Gastroesophageal sphincter (tissue), 4 donors: ENCODE measurements around the gene ADAMTS17. TPM values are rescaled to one million over a fixed set of nuclear protein-coding genes. Genes with fewer than 3 reads are reported as not detected.

Experiments
- ATAC-seq: fragments of 150-250 bp; one replicate; pipeline ENCODE4 v1.9.1; 2016; ENCODE audit warnings: mild to moderate bottlenecking, moderate library complexity
- H3K27ac ChIP-seq, 4 donors: fragments of 200-600 bp; sonication (generic) in 3 of 4; 1 replicate in 3 of 4; 2 replicates in 1 of 4; pipeline ENCODE4 v1.5.1; 2016 to 2019
- H3K27me3 ChIP-seq: fragments of 200-600 bp; sonication (generic); one replicate; pipeline ENCODE4 v1.5.1; 2019
- H3K36me3 ChIP-seq, 2 donors: fragments of 200-600 bp; sonication (generic); one replicate each; pipeline ENCODE4 v1.5.1; 2019; ENCODE audit warnings: control low read depth in 1 of 2
- H3K4me1 ChIP-seq, 3 donors: fragments of 200-600 bp; sonication (generic); 1 replicate in 2 of 3; 2 replicates in 1 of 3; pipeline ENCODE4 v1.5.1; 2016 to 2019; ENCODE audit warnings: control low read depth in 2 of 3
- H3K4me3 ChIP-seq, 2 donors: fragments of 200-600 bp; sonication (generic); one replicate each; pipeline ENCODE4 v1.5.1; 2019; ENCODE audit warnings: mild to moderate bottlenecking in 1 of 2, moderate library complexity in 1 of 2
- H3K9me3 ChIP-seq, 3 donors: fragments of 200-600 bp; sonication (generic); one replicate each; pipeline ENCODE4 v1.5.1; 2017 to 2019; ENCODE audit warnings: control low read depth in 2 of 3
- EP300 ChIP-seq: sonication (generic); formaldehyde crosslinking; IDR thresholded peaks from one replicate; pipeline ENCODE4 v1.6.1; 2017; ENCODE audit warnings: antibody characterized with exemption, mild to moderate bottlenecking
- POLR2A ChIP-seq, 2 donors: fragments of 450-650 bp; IDR thresholded peaks; one replicate each; pipeline ENCODE4 v1.6.1; 2017; ENCODE audit warnings: antibody characterized with exemption in 2 of 2, mild to moderate bottlenecking in 2 of 2, moderate library complexity in 1 of 2
- POLR2AphosphoS5 ChIP-seq: sonication (generic); formaldehyde crosslinking; IDR thresholded peaks from one replicate; pipeline ENCODE4 v1.6.1; 2017; ENCODE audit warnings: antibody characterized with exemption
- WGBS, 2 donors: methylation state at CpG; one replicate each; pipeline ENCODE4 v1.1.5; 2018; ENCODE audit warnings: low coverage in 1 of 2; 5-methylcytosine and 5-hydroxymethylcytosine counted together
- total RNA-seq, 4 donors: library from RNA; depleted of rRNA; stranded (reverse); fragments of >200 nt; gene quantifications; one replicate each; pipeline ENCODE4 v1.1.0, GENCODE V29; 2016
- TF ChIP-seq, protein P1 (sequence below), 4 experiments: fragments of 200-600 bp in 2 of 4; fragments of 450-650 bp in 2 of 4; sonication (generic) in 1 of 4; IDR thresholded peaks; one replicate each; pipeline ENCODE4 v1.5.1; 2017 to 2019; ENCODE audit warnings: antibody characterized with exemption in 4 of 4, mild to moderate bottlenecking in 2 of 4, moderate library complexity in 2 of 4

ADAMTS17 gene
- total RNA-seq, 4 donors from 2014 or later: 4.9 to 14.0 (median 11.3) TPM

GRCh38 chr15:100333236-100333635 lies 8.5 kb downstream of the ADAMTS17 start:
- ATAC-seq: no peak
- peaks cover 0 to 19% of the 10 kb centered on the region in 2 donors for H3K36me3 ChIP-seq
- H3K4me3 ChIP-seq: no peak overlapping the region
- no peaks in the 10 kb centered on the region for H3K27me3 ChIP-seq
- H3K4me1 ChIP-seq: peaks cover 0 to 18% (median 0%) of the 10 kb centered on the region in 3 donors
- TF ChIP-seq POLR2AphosphoS5 (no peak), POLR2A (IDR thresholded peaks at IDR 0.05) (no peak), EP300 (no peak)
- TF ChIP-seq, protein P1, sequence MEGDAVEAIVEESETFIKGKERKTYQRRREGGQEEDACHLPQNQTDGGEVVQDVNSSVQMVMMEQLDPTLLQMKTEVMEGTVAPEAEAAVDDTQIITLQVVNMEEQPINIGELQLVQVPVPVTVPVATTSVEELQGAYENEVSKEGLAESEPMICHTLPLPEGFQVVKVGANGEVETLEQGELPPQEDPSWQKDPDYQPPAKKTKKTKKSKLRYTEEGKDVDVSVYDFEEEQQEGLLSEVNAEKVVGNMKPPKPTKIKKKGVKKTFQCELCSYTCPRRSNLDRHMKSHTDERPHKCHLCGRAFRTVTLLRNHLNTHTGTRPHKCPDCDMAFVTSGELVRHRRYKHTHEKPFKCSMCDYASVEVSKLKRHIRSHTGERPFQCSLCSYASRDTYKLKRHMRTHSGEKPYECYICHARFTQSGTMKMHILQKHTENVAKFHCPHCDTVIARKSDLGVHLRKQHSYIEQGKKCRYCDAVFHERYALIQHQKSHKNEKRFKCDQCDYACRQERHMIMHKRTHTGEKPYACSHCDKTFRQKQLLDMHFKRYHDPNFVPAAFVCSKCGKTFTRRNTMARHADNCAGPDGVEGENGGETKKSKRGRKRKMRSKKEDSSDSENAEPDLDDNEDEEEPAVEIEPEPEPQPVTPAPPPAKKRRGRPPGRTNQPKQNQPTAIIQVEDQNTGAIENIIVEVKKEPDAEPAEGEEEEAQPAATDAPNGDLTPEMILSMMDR (IDR thresholded peaks at IDR 0.05): no peak
- WGBS, 2 donors: 91 to 100% methylated on average over 1 to 4 of the region's 7 CpGs
- no peak overlapping the region for H3K27ac ChIP-seq
- H3K9me3 ChIP-seq: no peaks in the 10 kb centered on the region

DNA sequence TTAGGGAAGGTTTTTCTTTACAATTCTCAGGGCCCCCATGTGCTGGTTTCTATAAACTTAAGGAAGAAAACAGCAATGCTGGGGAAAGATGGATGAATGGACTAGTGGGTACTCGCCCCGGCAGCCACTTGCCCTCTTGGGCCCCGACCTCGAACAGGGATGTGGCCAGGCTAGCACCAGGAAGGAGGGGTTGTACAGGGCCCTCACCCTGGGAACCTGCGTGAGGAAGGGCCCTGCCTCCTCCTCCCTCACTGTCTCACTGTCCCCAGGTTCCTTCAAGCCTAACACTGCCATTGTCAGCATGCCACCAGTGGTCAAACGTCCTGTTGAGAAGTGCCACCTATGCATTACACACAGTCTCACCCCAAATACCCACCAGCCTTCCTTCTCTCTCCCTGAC lies 9.1 kb downstream of the ADAMTS17 start:
- 73 to 88% methylated on average over 3 of the region's 6 CpGs for WGBS, 2 donors
- TF ChIP-seq POLR2AphosphoS5: no peak
- no peak for TF ChIP-seq EP300
- no peak for TF ChIP-seq POLR2A (IDR thresholded peaks at IDR 0.05)
- TF ChIP-seq, protein P1 (IDR thresholded peaks at IDR 0.05): no peak
- H3K27me3 ChIP-seq: no peaks in the 10 kb centered on the region
- ATAC-seq: no peak
- no peaks in the 10 kb centered on the region for H3K9me3 ChIP-seq
- H3K4me3 ChIP-seq: no peak overlapping the region
- peaks cover 0 to 19% of the 10 kb centered on the region in 2 donors for H3K36me3 ChIP-seq
- peaks cover 0 to 15% (median 0%) of the 10 kb centered on the region in 3 donors for H3K4me1 ChIP-seq
- H3K27ac ChIP-seq: no peak overlapping the region

DNA sequence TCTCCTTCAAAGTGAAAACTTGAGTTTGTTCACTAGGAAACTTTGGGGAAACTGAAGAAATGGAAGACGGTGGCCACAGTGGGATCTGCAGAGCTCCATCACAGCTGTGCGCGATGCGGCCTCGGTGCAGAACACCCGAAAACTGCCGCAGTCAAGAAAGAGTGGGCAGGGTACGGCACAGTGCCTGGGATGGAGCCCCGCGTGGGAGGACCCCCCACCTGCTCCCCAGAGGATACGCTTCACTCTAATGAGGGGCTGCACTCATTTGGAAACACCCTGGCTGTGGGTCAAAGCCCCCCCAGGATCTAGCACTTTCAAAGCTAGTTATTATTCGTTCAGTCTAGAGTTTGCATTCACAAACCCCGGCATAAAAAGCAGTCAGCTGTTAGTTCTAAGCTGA lies 9.5 kb downstream of the ADAMTS17 start:
- ATAC-seq: no peak
- TF ChIP-seq EP300: no peak
- TF ChIP-seq, protein P1 (IDR thresholded peaks at IDR 0.05): no peak
- no peak for TF ChIP-seq POLR2A (IDR thresholded peaks at IDR 0.05)
- TF ChIP-seq POLR2AphosphoS5: no peak
- no peaks in the 10 kb centered on the region for H3K9me3 ChIP-seq
- H3K4me3 ChIP-seq: no peak overlapping the region
- H3K36me3 ChIP-seq: peaks cover 0 to 19% of the 10 kb centered on the region in 2 donors
- H3K4me1 ChIP-seq: peaks cover 0 to 15% (median 0%) of the 10 kb centered on the region in 3 donors
- 85 to 87% methylated on average over 9 to 12 of the region's 13 CpGs for WGBS, 2 donors
- H3K27ac ChIP-seq: no peak overlapping the region
- no peaks in the 10 kb centered on the region for H3K27me3 ChIP-seq

DNA sequence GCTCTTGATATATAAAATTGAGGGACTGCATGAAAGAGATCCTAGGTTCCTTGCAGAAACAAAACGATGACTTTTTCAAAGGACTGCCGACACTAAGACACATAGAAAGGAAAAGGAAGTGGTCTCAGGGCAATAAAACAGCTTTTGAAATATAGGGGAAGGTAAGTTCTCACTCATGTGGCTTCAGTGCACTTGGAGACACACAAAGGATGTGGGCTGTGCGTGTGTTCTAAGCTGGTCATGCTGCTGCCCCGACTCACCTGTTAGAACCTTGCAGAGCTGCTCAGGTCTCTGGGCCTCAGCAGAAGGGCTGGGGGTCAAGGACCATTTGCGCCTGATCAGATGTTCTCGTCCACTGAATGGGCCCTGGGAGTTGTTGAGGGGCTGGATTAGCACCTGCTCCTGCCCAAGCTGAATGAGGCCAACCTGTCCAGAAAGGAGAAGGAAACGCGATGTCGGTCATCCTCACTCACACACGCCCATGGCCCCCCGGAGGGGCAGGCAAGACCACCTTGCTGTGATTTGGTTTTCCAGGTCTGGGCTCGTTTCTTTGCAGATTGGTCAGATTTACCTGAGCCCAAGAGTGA lies 11.1 kb downstream of the ADAMTS17 start:
- H3K27ac ChIP-seq: no peak overlapping the region

More for the DNA sequence above, 11.1 kb downstream of the ADAMTS17 start:
- Histone ChIP-seq H3K9me3 (no peaks in the 10 kb centered on the region), H3K27me3 (no peaks in the 10 kb centered on the region), H3K4me3 (no peak overlapping the region), H3K4me1 (peaks cover 0 to 6% (median 0%) of the 10 kb centered on the region in 3 donors), H3K36me3 (peaks cover 0 to 23% of the 10 kb centered on the region in 2 donors)
- ATAC-seq: no peak
- TF ChIP-seq POLR2AphosphoS5 (no peak), POLR2A (IDR thresholded peaks at IDR 0.05) (no peak), EP300 (no peak)
- TF ChIP-seq, protein P1 (IDR thresholded peaks at IDR 0.05): no peak
- WGBS, 2 donors: 72 to 81% methylated on average over 2 to 10 of the region's 12 CpGs
